A549 (cell line): ENCODE results near the gene RPL13. TPM values are rescaled to one million over a fixed set of nuclear protein-coding genes. Genes with fewer than 3 reads are reported as not detected.

Source experiments
- ATAC-seq, 2 experiments: fragments of 200-7000 bp in 1 of 2; fragments of >200 bp in 1 of 2; cut with Nextera tagmentation in 1 of 2; cut with Tn5 transposase in 1 of 2; 3 replicates each; pipeline versions ENCODE4 v1.8.0 to v1.9.1; 2018 to 2020; ENCODE audit warnings: mild to moderate bottlenecking in 1 of 2, moderate library complexity in 1 of 2
- CTCF ChIA-PET: fragments of 300-600 bp; sonication (Branson Sonifier 250); formaldehyde crosslinking; extraction: SDS; loops from one replicate; lab custom pipeline; 2021; ENCODE audit warnings: antibody characterized with exemption, inconsistent platforms; lab: Yijun Ruan, JAX
- POLR2A ChIA-PET: fragments of 350-600 bp; formaldehyde crosslinking; extraction: SDS; loops from one replicate; lab custom pipeline; 2021; ENCODE audit warnings: antibody characterized with exemption, inconsistent platforms; lab: Yijun Ruan, JAX
- DNase-seq, 2 experiments: peaks; one replicate each; pipeline versions ENCODE4 v3.0.0 to v3.0.0-alpha.2; 2011 to 2016; ENCODE audit warnings: low read depth in 1 of 2, low spot score in 1 of 2
- FAIRE-seq: peaks from 2 replicates; lab custom pipeline; 2011; peaks lifted over from hg19 to GRCh38; lab: Jason Lieb, UNC
- H3K27ac ChIP-seq, 2 experiments: fragments of >200 bp; sonication (Bioruptor Twin); formaldehyde crosslinking; 3 replicates each; pipeline ENCODE4 v1.5.1; 2016 to 2017
- H3K4me1 ChIP-seq: fragments of >200 bp; sonication (Bioruptor Twin); formaldehyde crosslinking; 3 replicates; pipeline ENCODE4 v1.6.1; 2016
- H3K4me2 ChIP-seq: fragments of >200 bp; sonication (Bioruptor Twin); formaldehyde crosslinking; 3 replicates; pipeline ENCODE4 v1.6.1; 2016
- H3K4me3 ChIP-seq: fragments of >200 bp; sonication (Bioruptor Twin); formaldehyde crosslinking; 3 replicates; pipeline ENCODE4 v1.5.1; 2016
- H3K9me3 ChIP-seq: fragments of >200 bp; sonication (Bioruptor Twin); formaldehyde crosslinking; 3 replicates; pipeline ENCODE4 v1.6.1; 2016
- BHLHE40 ChIP-seq: IDR thresholded peaks from 2 replicates; pipeline ENCODE4 v1.6.1; 2012; ENCODE audit warnings: low read depth, low read length, inconsistent platforms
- CBX2 ChIP-seq: fragments of 200-600 bp; sonication (generic); IDR thresholded peaks from 2 replicates; pipeline ENCODE4 v1.6.1; 2016; ENCODE audit warnings: low read depth, mild to moderate bottlenecking, borderline replicate concordance
- EP300 ChIP-seq, 2 experiments: fragments of >200 bp; sonication (Bioruptor Twin); formaldehyde crosslinking; IDR thresholded peaks; 2 replicates in 1 of 2; 3 replicates in 1 of 2; pipeline ENCODE4 v1.6.1; 2016 to 2017
- FOSL2 ChIP-seq, 2 experiments: fragments of 450-650 bp in 1 of 2; fragments of >200 bp in 1 of 2; sonication (Bioruptor Twin) in 1 of 2; formaldehyde crosslinking; IDR thresholded peaks; 2 replicates each; pipeline versions ENCODE4 v1.5.0 to v1.6.1; 2016 to 2020; ENCODE audit warnings: mild to moderate bottlenecking in 1 of 2, moderate library complexity in 1 of 2
- FOXS1 ChIP-seq: fragments of 250-450 bp; sonication (Bioruptor Pico); IDR thresholded peaks from 2 replicates; pipeline ENCODE4 v1.5.0; 2020; ENCODE audit warnings: mild to moderate bottlenecking, moderate library complexity
- GATA3 ChIP-seq: IDR thresholded peaks from 2 replicates; pipeline ENCODE4 v1.6.1; 2012; ENCODE audit warnings: borderline replicate concordance
- HDAC2 ChIP-seq: fragments of 200-600 bp; sonication (generic); IDR thresholded peaks from 2 replicates; pipeline ENCODE4 v1.6.1; 2016
- HEYL ChIP-seq: fragments of 250-450 bp; sonication (Bioruptor Pico); IDR thresholded peaks from 2 replicates; pipeline ENCODE4 v1.8.0; 2021; ENCODE audit warnings: mild to moderate bottlenecking, moderate library complexity
- HOXA7 ChIP-seq: fragments of 250-450 bp; sonication (Bioruptor Pico); IDR thresholded peaks from 2 replicates; pipeline ENCODE4 v1.5.0; 2020; ENCODE audit warnings: mild to moderate bottlenecking, moderate library complexity
- HOXB5 ChIP-seq: fragments of 250-450 bp; sonication (Bioruptor Pico); IDR thresholded peaks from 2 replicates; pipeline ENCODE4 v1.5.0; 2020; ENCODE audit warnings: mild to moderate bottlenecking, moderate library complexity
- JUN ChIP-seq, 2 experiments: fragments of >200 bp; sonication (Bioruptor Twin); formaldehyde crosslinking; IDR thresholded peaks; 2 replicates in 1 of 2; 3 replicates in 1 of 2; pipeline ENCODE4 v1.6.1; 2016 to 2017
- JUNB ChIP-seq: fragments of >200 bp; sonication (Bioruptor Twin); formaldehyde crosslinking; IDR thresholded peaks from 2 replicates; pipeline ENCODE4 v1.6.1; 2016
- MYC ChIP-seq: IDR thresholded peaks from 2 replicates; pipeline ENCODE4 v1.6.1; 2012; ENCODE audit warnings: mild to moderate bottlenecking, inconsistent platforms, low read length, improper control_type of control experiment, borderline replicate concordance
- POLR2A ChIP-seq: IDR thresholded peaks from 2 replicates; pipeline ENCODE4 v1.6.1; 2012; ENCODE audit warnings: mild to moderate bottlenecking, low read length
- RARB ChIP-seq: fragments of 250-450 bp; sonication (Bioruptor Pico); IDR thresholded peaks from 2 replicates; pipeline ENCODE4 v1.8.0; 2021; ENCODE audit warnings: mild to moderate bottlenecking, moderate library complexity
- RNF2 ChIP-seq: fragments of 200-600 bp; sonication (generic); IDR thresholded peaks from 2 replicates; pipeline ENCODE4 v1.6.1; 2016; ENCODE audit warnings: low read depth, mild to moderate bottlenecking, antibody characterized with exemption, moderate library complexity, borderline replicate concordance
- TP53 ChIP-seq: fragments of 250-450 bp; sonication (Bioruptor Pico); IDR thresholded peaks from 2 replicates; pipeline ENCODE4 v1.5.0; 2021; ENCODE audit warnings: mild to moderate bottlenecking, moderate library complexity
- ZC3H11A ChIP-seq: fragments of 450-650 bp; IDR thresholded peaks from 2 replicates; pipeline ENCODE4 v1.6.1; 2014; ENCODE audit warnings: antibody characterized with exemption, mild to moderate bottlenecking
- ZFP36 ChIP-seq: fragments of 450-650 bp; IDR thresholded peaks from 2 replicates; pipeline ENCODE4 v1.6.1; 2014; ENCODE audit warnings: borderline replicate concordance; ENCODE audit not compliant: partially characterized antibody
- ZSCAN20 ChIP-seq: fragments of 250-450 bp; sonication (Bioruptor Pico); IDR thresholded peaks from 2 replicates; pipeline ENCODE4 v1.8.0; 2022; ENCODE audit warnings: mild to moderate bottlenecking, moderate library complexity
- WGBS: methylation state at CpG from one replicate; pipeline ENCODE4 v1.1.6; 2017; ENCODE audit errors: missing lambda C conversion rate; 5-methylcytosine and 5-hydroxymethylcytosine counted together
- polyA plus RNA-seq, 4 experiments: library from polyadenylated mRNA; depleted of rRNA in 3 of 4; stranded (reverse); fragments of >200 nt; fragmentation: RNase III in 1 of 4; extraction: RNeasy Plus Mini Kit Qiagen cat#74134 plus additional on column Dnase treatment in 1 of 4; gene quantifications; 2 replicates in 3 of 4; 3 replicates in 1 of 4; pipeline ENCODE4 v1.2.3, GENCODE V29; 2011 to 2017
- TF ChIP-seq, protein P1 (sequence below): IDR thresholded peaks from 2 replicates; pipeline ENCODE4 v1.6.1; 2012
- TF ChIP-seq, protein P2 (sequence below): fragments of 200-600 bp; sonication (generic); IDR thresholded peaks from 2 replicates; pipeline ENCODE4 v1.6.1; 2016; ENCODE audit warnings: antibody characterized with exemption, mild to moderate bottlenecking, moderate library complexity
- TF ChIP-seq, protein P3 (sequence below): fragments of 250-450 bp; sonication (Bioruptor Pico); IDR thresholded peaks from 2 replicates; pipeline ENCODE4 v1.5.0; 2020; ENCODE audit warnings: low read depth, mild to moderate bottlenecking, moderate library complexity
- TF ChIP-seq, protein P4 (sequence below): fragments of 150-350 bp; IDR thresholded peaks from 2 replicates; pipeline ENCODE4 v1.6.1; 2014; ENCODE audit warnings: low read depth, mild to moderate bottlenecking, low read length

Gene RPL13
- polyA plus RNA-seq, 2 of the 4 experiments (the other 2 are of a cell fraction): 2,911 to 3,044 TPM

DNA sequence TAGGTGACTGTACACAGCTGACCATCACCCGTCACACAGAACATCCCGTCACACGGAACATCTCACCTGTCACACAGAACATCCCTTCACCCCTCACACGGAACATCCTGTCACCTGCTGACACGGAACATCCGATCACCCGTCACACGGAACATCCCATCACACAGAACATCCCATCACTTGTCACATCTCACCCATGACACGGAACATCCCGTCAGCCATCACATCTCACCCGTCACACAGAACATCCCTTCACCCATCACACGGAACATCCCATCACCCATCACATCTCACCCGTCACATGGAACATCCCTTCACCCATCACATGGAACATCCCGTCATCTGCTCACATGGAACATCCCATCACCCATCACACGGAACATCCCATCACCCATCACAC is 18.9 kb downstream of the RPL13 start:
- H3K27ac ChIP-seq: no peak overlapping the region
- no peak for TF ChIP-seq HEYL (CRISPR knock-in tag)
- TF ChIP-seq EP300 (IDR thresholded peaks at IDR 0.05): no peak
- no peak for TF ChIP-seq ZC3H11A
- TF ChIP-seq FOXS1: no peak
- TF ChIP-seq HDAC2: no peak
- TF ChIP-seq HOXB5 (CRISPR knock-in tag): no peak
- no peak for TF ChIP-seq ZFP36
- no peak for TF ChIP-seq JUNB
- TF ChIP-seq, protein P1, sequence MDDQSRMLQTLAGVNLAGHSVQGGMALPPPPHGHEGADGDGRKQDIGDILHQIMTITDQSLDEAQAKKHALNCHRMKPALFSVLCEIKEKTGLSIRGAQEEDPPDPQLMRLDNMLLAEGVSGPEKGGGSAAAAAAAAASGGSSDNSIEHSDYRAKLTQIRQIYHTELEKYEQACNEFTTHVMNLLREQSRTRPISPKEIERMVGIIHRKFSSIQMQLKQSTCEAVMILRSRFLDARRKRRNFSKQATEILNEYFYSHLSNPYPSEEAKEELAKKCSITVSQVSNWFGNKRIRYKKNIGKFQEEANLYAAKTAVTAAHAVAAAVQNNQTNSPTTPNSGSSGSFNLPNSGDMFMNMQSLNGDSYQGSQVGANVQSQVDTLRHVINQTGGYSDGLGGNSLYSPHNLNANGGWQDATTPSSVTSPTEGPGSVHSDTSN: no peak
- TF ChIP-seq, protein P2, sequence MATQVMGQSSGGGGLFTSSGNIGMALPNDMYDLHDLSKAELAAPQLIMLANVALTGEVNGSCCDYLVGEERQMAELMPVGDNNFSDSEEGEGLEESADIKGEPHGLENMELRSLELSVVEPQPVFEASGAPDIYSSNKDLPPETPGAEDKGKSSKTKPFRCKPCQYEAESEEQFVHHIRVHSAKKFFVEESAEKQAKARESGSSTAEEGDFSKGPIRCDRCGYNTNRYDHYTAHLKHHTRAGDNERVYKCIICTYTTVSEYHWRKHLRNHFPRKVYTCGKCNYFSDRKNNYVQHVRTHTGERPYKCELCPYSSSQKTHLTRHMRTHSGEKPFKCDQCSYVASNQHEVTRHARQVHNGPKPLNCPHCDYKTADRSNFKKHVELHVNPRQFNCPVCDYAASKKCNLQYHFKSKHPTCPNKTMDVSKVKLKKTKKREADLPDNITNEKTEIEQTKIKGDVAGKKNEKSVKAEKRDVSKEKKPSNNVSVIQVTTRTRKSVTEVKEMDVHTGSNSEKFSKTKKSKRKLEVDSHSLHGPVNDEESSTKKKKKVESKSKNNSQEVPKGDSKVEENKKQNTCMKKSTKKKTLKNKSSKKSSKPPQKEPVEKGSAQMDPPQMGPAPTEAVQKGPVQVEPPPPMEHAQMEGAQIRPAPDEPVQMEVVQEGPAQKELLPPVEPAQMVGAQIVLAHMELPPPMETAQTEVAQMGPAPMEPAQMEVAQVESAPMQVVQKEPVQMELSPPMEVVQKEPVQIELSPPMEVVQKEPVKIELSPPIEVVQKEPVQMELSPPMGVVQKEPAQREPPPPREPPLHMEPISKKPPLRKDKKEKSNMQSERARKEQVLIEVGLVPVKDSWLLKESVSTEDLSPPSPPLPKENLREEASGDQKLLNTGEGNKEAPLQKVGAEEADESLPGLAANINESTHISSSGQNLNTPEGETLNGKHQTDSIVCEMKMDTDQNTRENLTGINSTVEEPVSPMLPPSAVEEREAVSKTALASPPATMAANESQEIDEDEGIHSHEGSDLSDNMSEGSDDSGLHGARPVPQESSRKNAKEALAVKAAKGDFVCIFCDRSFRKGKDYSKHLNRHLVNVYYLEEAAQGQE: no peak
- no peak for TF ChIP-seq CBX2
- TF ChIP-seq, protein P3, sequence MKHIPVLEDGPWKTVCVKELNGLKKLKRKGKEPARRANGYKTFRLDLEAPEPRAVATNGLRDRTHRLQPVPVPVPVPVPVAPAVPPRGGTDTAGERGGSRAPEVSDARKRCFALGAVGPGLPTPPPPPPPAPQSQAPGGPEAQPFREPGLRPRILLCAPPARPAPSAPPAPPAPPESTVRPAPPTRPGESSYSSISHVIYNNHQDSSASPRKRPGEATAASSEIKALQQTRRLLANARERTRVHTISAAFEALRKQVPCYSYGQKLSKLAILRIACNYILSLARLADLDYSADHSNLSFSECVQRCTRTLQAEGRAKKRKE: no peak
- TF ChIP-seq BHLHE40: no peak
- ChIA-PET CTCF (interaction anchor here (0.6 to 1.4 kb wide), 2 partner anchors 21 to 78 kb away, joined by 3 read pairs; no protein-coding TSS in a partner anchor), POLR2A (no interaction called here)
- no peak for DNase-seq
- H3K4me3 ChIP-seq: no peak overlapping the region
- no peaks in the 10 kb centered on the region for H3K9me3 ChIP-seq
- WGBS: 89% methylated on average over 15 of the region's 15 CpGs
- FAIRE-seq: no peak
- H3K4me1 ChIP-seq: peaks cover 31% of the 10 kb centered on the region
- no peak for ATAC-seq
- H3K4me2 ChIP-seq: no peak overlapping the region

DNA sequence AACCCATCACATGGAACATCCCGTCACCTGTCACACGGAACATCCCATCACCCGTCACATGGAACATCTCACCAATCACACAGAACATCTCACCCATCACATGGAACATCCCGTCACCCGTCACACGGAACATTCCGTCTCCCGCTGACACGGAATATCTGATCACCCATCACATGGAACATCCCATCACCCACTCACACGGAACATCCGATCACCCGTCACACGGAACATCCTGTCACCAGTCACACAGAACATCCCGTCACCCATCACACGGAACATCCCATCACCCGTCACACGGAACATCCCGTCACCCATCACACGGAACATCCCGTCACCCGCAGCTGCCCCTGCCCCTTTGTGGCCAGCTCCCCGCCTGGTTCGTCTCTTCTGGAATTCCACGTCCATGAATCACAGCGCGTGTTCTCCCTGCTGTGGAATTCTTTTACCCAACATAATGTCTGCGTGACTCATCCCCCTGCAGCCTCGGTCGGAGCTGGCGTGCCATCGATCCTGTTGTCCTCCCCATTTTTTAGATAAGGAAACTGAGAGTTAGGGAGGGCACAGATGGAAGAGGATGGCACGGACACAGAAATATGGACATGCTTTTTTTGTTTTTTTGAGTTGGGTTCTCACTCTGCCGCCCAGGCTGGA is 20.7 kb downstream of the RPL13 start:
- peak; percentile 74 to 82 for DNase-seq
- Histone ChIP-seq H3K4me2 (peak overlapping the region; percentile 62), H3K27ac (peak overlapping the region; percentile 78), H3K9me3 (no peaks in the 10 kb centered on the region), H3K4me1 (peaks cover 29% of the 10 kb centered on the region), H3K4me3 (no peak overlapping the region)
- POLR2A ChIA-PET: interaction anchor here (0.6 to 1.1 kb wide), 4 partner anchors 17 to 340 kb away, joined by 3 to 5 read pairs (median 5); partner anchors contain the start of gene CDK10
- WGBS: 52% methylated on average over 33 of the region's 33 CpGs
- FAIRE-seq: peak; percentile 39
- peak; percentile 72 to 78 for ATAC-seq
- CTCF ChIA-PET: interaction anchor here (0.7 to 1.4 kb wide), 3 partner anchors 9 to 34 kb away, joined by 5 to 7 read pairs (median 5); no protein-coding TSS in a partner anchor
- TF ChIP-seq TP53 (CRISPR knock-in tag): no peak
- 0 out of 2 replicates have a peak, but pooled peaks have one; percentile 28 for TF ChIP-seq GATA3
- TF ChIP-seq ZC3H11A: no peak
- no peak for TF ChIP-seq RNF2
- no peak for TF ChIP-seq ZFP36
- TF ChIP-seq, protein P2: no peak
- no peak for TF ChIP-seq JUN (IDR thresholded peaks at IDR 0.05)
- TF ChIP-seq MYC: 0 out of 2 replicates have a peak, but pooled peaks have one; percentile 53
- TF ChIP-seq, protein P4, sequence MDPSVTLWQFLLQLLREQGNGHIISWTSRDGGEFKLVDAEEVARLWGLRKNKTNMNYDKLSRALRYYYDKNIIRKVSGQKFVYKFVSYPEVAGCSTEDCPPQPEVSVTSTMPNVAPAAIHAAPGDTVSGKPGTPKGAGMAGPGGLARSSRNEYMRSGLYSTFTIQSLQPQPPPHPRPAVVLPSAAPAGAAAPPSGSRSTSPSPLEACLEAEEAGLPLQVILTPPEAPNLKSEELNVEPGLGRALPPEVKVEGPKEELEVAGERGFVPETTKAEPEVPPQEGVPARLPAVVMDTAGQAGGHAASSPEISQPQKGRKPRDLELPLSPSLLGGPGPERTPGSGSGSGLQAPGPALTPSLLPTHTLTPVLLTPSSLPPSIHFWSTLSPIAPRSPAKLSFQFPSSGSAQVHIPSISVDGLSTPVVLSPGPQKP: no peak
- peak; percentile 59; the same call in 1 of the 2 replicates for TF ChIP-seq FOSL2 (IDR thresholded peaks at IDR 0.05)
- peak; percentile 98 for TF ChIP-seq FOSL2 (CRISPR knock-in tag; IDR thresholded peaks at IDR 0.05)
- no peak for TF ChIP-seq RARB (CRISPR knock-in tag)
- no peak for TF ChIP-seq ZSCAN20
- TF ChIP-seq, protein P3: no peak
- TF ChIP-seq HOXA7 (CRISPR knock-in tag): no peak
- TF ChIP-seq POLR2A: no peak
